GM20000 (cell line): ENCODE results near the gene R3HDM2.

Experiments used
- DNase-seq: peaks from one replicate; pipeline ENCODE4 v3.0.0; 2012; ENCODE audit warnings: low spot score
- TF ChIP-seq, protein P1 (sequence below): IDR thresholded peaks from 2 replicates; pipeline ENCODE4 v1.5.1; 2012; ENCODE audit warnings: mild to moderate bottlenecking, control low read depth; ENCODE audit errors: extremely low read depth, missing control alignments

Gene R3HDM2

DNA sequence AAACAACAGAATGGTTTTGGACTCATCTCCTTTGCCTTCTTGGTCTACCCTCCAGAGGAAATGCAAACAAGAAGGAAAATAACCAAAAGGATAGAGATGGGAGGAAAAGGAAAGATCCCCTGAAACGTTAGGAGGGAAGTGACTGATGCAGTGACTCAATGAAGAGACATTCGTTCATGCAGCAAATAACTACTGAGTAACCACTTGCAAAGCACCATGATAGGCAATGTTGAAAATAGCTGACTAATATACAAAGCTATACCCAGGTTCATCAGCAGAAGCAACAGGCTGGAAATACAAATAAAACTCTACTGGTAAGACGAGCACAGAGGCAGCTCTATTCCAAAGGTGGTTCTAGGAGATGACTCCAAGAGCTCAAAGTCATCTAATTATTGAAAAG is 41.8 kb downstream of the R3HDM2 start:
- TF ChIP-seq, protein P1, sequence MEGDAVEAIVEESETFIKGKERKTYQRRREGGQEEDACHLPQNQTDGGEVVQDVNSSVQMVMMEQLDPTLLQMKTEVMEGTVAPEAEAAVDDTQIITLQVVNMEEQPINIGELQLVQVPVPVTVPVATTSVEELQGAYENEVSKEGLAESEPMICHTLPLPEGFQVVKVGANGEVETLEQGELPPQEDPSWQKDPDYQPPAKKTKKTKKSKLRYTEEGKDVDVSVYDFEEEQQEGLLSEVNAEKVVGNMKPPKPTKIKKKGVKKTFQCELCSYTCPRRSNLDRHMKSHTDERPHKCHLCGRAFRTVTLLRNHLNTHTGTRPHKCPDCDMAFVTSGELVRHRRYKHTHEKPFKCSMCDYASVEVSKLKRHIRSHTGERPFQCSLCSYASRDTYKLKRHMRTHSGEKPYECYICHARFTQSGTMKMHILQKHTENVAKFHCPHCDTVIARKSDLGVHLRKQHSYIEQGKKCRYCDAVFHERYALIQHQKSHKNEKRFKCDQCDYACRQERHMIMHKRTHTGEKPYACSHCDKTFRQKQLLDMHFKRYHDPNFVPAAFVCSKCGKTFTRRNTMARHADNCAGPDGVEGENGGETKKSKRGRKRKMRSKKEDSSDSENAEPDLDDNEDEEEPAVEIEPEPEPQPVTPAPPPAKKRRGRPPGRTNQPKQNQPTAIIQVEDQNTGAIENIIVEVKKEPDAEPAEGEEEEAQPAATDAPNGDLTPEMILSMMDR: no peak

DNA sequence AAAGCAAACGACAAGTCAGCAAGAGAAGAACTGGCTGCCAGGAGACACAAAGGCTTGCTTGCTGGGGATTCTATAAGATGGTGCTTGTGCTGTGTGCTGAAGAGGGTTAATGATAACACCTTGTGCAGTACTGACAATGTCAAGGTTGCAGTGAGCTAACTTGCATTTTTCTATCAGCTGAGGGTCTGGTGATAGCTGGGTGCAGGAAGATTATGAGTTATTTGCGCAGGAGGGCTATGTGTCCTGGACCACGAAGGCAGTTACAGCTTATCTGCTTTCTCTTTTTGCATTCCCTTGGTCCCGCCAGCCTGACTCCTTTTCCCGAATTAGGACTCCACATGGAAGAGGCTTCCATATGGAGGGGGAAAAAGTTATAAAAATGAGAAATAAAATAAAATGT is 42.4 kb downstream of the R3HDM2 start:
- DNase-seq: no peak
- TF ChIP-seq, protein P1: no peak

More for the DNA sequence above, 41.8 kb downstream of the R3HDM2 start:
- DNase-seq: no peak

DNA sequence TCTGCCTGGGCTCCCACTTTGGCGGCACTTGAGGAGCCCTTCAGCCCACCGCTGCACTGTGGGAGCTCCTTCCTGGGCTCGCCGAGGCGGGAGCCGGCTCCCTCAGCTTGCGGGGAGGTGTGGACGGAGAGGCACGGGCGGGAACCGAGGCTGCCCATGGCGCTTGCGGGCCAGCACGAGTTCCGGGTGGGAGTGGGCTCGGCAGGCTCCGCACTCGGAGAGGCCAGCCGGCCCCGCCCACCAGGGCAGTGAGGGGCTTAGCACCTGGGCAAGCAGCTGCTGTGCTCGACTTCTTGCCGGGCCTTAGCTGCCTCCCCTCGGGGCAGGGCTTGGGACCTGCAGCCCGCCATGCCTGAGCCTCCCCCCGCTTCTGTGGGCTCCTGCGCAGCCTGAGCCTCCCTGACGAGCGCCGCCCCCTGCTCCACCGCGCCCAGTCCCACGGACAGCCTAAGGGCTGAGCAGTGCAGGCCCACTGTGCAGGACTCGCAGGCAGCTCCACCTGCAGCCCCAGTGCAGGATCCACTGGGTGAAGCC is 44.6 kb downstream of the R3HDM2 start:
- TF ChIP-seq, protein P1: no peak
- DNase-seq: no peak

DNA sequence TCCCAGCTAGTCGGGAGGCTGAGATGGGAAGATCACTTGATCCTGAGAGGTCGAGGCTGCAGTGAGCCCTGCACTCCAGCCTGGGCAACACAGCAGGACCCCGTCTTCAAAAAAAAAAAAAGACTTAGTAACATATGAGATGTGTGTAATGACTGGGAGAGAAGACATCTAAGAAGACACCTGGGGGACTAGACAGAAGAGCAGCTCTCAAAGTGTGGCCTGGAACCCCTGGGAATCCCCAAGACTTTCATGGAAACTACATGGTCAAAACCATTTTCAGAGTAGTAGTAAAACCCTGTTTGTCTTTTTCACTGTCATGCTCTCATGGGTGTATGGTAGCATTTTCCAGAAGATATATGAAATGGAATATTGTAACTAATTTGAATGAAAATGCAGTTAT is 45.3 kb downstream of the R3HDM2 start:
- peak; percentile 42 for DNase-seq

DNA sequence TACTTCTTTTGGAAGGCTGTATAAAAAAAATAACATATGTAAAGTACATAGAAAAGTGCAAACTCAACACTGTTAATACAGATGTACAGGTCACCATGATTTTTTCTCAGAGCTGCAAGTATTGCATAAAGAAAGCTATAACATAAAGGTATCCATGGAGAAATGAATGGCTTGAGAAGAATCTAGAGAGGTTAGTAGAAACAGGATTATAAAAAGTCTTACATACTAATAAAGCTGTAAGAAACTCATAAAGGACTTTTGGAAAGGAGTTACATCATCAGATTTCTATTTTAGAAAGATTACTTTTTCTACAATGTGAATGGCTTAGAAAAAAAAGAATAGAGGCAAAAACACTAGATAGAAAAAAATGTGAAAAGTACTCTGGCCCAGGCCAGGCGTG is 46.4 kb downstream of the R3HDM2 start:
- TF ChIP-seq, protein P1: no peak
- no peak for DNase-seq

More for the DNA sequence above, 45.3 kb downstream of the R3HDM2 start:
- TF ChIP-seq, protein P1: no peak

DNA sequence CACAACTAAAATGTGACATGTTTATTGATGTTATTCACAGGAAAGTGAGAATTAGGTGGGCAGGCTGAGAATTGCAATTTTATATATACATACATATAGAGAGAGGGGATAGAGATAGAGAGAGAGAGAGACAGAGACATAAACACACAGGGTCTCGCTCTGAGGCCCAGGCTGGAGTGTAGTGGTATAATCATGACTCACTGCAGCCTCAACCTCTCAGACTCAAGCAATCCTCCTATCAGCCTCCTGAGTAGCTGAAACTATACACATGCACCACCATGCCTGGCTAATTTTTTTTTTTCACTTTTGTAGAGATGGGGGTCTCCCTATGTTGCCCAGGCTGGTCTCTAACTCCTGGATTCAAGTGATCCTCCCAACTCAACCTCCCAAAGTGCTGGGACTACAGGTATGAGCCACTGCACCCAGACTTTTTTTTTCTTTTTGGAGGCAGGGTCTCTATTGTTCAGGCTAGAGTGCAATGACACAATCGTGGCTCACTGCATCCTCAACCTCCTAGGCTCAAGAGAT is 49.1 kb downstream of the R3HDM2 start:
- DNase-seq: no peak
- TF ChIP-seq, protein P1: no peak

DNA sequence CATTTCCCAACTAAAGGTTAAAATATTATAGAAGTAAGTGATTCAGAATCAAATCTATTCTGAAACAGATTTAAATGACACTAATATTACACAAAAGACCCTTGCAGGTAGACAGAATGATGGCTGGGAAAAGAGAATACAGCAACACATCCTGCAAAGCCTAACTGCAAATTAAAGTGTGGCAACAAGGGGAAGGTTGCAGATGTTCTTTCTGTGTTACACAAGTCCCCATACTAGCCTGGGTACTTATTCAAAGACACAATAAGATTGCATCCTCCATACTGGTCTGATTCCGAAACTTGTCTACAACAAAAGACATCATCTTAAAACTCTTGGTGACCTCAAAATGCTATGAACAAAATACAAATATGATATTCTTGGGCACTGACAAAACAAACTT is 50.5 kb downstream of the R3HDM2 start:
- TF ChIP-seq, protein P1: no peak
- peak; percentile 14 for DNase-seq
